Measurements from ENCODE around the gene CLEC16A. TPM values are rescaled to one million over a fixed set of nuclear protein-coding genes. Genes with fewer than 3 reads are reported as not detected.

The CLEC16A gene
- total and polyA plus RNA-seq, 9 of the 15 experiments (the other 6 are each of a cell fraction or from before 2014, with no cell fraction given) = 1.00 to 22.3 (median 10.0) TPM

DNA sequence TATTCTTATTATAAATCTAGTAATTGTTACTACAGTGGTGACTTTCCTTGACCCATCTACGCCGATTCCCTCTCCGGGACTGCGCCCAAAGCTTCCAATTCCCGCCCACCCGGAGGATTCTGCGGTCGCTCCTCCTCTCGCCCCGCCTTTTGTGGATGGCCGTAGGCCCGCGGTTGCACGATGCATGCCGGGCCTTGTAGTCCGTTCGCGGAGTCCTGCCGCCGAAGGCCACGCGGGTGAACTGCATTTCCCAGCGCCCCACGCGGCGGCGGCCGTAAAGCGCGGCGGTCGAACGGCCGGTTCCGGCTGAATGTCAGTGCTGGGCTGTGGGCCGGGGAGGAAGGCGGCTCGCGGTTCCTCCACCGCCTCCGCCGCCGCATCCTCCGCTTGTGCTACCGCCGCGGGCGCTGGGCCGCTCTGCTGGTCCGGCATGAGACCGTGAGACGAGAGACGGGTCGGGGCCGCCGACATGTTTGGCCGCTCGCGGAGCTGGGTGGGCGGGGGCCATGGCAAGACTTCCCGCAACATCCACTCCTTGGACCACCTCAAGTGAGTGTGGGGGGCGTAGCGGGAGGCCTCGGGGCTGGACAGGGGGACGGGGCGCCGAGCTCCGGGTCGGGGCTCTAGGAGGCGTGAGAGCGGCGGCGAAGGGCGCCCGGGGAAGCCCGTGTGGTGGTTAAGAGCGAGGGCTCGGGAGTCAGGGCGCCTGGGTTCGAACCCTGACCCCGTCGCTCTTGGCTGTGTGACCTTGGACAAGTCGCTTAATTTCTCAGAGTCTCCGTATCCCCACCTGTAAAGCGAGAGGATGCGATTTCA lies at the start of gene CLEC16A (continued):
- TF ChIP-seq SIN3B (IDR thresholded peaks at IDR 0.05; ENCODE audit: low read depth) (0 out of 2 replicates have a peak, but pooled peaks have one; percentile 31), ATF1 (CRISPR knock-in tag; IDR thresholded peaks at IDR 0.05) (no peak), ATF1 (tag; IDR thresholded peaks at IDR 0.05) (peak; percentile 81), TEAD2 (tag; IDR thresholded peaks at IDR 0.05) (no peak), CBFA2T2 (conservative IDR thresholded peaks at IDR 0.05) (no peak), RBM22 (IDR thresholded peaks at IDR 0.05; ENCODE audit: low read depth, low read length, poor library complexity, severe bottlenecking) (no peak), IFI16 (CRISPR knock-in tag; IDR thresholded peaks at IDR 0.05) (no peak), HNRNPLL (IDR thresholded peaks at IDR 0.05; ENCODE audit: low read depth, low read length, poor library complexity, severe bottlenecking) (peak; percentile 91), ZKSCAN3 (CRISPR knock-in tag; IDR thresholded peaks at IDR 0.05) (no peak), POLR2B (IDR thresholded peaks at IDR 0.05; ENCODE audit: low read depth, partially characterized antibody) (no peak), TGIF2 (CRISPR knock-in tag; IDR thresholded peaks at IDR 0.05) (no peak; the same call in 1 of the 2 replicates), ZNF431 (CRISPR knock-in tag; IDR thresholded peaks at IDR 0.05) (no peak), ZNF354B (CRISPR knock-in tag; IDR thresholded peaks at IDR 0.05) (no peak), ZNF263 (CRISPR knock-in tag; IDR thresholded peaks at IDR 0.05; ENCODE audit: borderline replicate concordance) (no peak), PTBP1 (IDR thresholded peaks at IDR 0.05; ENCODE audit: low read depth, low read length) (no peak), MYNN (IDR thresholded peaks at IDR 0.05) (no peak), MYNN (CRISPR knock-in tag; IDR thresholded peaks at IDR 0.05) (no peak), YBX1 (IDR thresholded peaks at IDR 0.05) (no peak), PHTF2 (CRISPR knock-in tag; IDR thresholded peaks at IDR 0.05) (no peak)
- TF ChIP-seq, protein P1, sequence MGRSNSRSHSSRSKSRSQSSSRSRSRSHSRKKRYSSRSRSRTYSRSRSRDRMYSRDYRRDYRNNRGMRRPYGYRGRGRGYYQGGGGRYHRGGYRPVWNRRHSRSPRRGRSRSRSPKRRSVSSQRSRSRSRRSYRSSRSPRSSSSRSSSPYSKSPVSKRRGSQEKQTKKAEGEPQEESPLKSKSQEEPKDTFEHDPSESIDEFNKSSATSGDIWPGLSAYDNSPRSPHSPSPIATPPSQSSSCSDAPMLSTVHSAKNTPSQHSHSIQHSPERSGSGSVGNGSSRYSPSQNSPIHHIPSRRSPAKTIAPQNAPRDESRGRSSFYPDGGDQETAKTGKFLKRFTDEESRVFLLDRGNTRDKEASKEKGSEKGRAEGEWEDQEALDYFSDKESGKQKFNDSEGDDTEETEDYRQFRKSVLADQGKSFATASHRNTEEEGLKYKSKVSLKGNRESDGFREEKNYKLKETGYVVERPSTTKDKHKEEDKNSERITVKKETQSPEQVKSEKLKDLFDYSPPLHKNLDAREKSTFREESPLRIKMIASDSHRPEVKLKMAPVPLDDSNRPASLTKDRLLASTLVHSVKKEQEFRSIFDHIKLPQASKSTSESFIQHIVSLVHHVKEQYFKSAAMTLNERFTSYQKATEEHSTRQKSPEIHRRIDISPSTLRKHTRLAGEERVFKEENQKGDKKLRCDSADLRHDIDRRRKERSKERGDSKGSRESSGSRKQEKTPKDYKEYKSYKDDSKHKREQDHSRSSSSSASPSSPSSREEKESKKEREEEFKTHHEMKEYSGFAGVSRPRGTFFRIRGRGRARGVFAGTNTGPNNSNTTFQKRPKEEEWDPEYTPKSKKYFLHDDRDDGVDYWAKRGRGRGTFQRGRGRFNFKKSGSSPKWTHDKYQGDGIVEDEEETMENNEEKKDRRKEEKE (IDR thresholded peaks at IDR 0.05; ENCODE audit: borderline replicate concordance in 1 of 2, control insufficient read depth in 1 of 2, low read depth in 2 of 2, low read length in 1 of 2) = no peak
- TF ChIP-seq, protein P2, sequence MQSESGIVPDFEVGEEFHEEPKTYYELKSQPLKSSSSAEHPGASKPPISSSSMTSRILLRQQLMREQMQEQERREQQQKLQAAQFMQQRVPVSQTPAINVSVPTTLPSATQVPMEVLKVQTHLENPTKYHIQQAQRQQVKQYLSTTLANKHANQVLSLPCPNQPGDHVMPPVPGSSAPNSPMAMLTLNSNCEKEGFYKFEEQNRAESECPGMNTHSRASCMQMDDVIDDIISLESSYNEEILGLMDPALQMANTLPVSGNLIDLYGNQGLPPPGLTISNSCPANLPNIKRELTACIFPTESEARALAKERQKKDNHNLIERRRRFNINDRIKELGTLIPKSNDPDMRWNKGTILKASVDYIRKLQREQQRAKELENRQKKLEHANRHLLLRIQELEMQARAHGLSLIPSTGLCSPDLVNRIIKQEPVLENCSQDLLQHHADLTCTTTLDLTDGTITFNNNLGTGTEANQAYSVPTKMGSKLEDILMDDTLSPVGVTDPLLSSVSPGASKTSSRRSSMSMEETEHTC (IDR thresholded peaks at IDR 0.05) = no peak
- TF ChIP-seq, protein P3, sequence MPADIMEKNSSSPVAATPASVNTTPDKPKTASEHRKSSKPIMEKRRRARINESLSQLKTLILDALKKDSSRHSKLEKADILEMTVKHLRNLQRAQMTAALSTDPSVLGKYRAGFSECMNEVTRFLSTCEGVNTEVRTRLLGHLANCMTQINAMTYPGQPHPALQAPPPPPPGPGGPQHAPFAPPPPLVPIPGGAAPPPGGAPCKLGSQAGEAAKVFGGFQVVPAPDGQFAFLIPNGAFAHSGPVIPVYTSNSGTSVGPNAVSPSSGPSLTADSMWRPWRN (IDR thresholded peaks at IDR 0.05; ENCODE audit: low read depth) = no peak
- TF ChIP-seq, protein P4, sequence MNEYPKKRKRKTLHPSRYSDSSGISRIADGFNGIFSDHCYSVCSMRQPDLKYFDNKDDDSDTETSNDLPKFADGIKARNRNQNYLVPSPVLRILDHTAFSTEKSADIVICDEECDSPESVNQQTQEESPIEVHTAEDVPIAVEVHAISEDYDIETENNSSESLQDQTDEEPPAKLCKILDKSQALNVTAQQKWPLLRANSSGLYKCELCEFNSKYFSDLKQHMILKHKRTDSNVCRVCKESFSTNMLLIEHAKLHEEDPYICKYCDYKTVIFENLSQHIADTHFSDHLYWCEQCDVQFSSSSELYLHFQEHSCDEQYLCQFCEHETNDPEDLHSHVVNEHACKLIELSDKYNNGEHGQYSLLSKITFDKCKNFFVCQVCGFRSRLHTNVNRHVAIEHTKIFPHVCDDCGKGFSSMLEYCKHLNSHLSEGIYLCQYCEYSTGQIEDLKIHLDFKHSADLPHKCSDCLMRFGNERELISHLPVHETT (CRISPR knock-in tag; conservative IDR thresholded peaks at IDR 0.05 in 1 of 2, IDR thresholded peaks at IDR 0.05 in 1 of 2) = peak in 1 of 2 experiments; percentile 86; a peak in 2 of 4 replicates

Data from K562 (cell line).